Subcutaneous adipose tissue (tissue), 4 donors: Measurements from ENCODE around the gene PAH. TPM values are rescaled to one million over a fixed set of nuclear protein-coding genes. Genes with fewer than 3 reads are reported as not detected.

Source experiments
- CTCF ChIP-seq: fragments of 450-650 bp; IDR thresholded peaks from one replicate; pipeline ENCODE4 v1.5.1; 2016; ENCODE audit warnings: low read depth, mild to moderate bottlenecking, control low read depth, antibody characterized with exemption, moderate library complexity
- total RNA-seq, 4 donors: library from RNA; depleted of rRNA; stranded (reverse); fragments of >200 nt; gene quantifications; one replicate each; pipeline ENCODE4 v1.1.0, GENCODE V29; 2016

The PAH gene
- total RNA-seq, 4 donors from 2014 or later: not detected

- TF ChIP-seq CTCF: no peak
These were observed 39.1 kb upstream of the PAH start for GRCh38 chr12:102955926-102956737.

- TF ChIP-seq CTCF: no peak
These were observed 37.1 kb upstream of the PAH start for GRCh38 chr12:102954134-102954533.

GRCh38 chr12:102953221-102953620, 36.2 kb upstream of the PAH start:
- no peak for TF ChIP-seq CTCF

- no peak for TF ChIP-seq CTCF
These were observed 34.8 kb upstream of the PAH start for GRCh38 chr12:102951841-102952240.

GRCh38 chr12:102950950-102951619, 34.0 kb upstream of the PAH start:
- TF ChIP-seq CTCF: no peak

- TF ChIP-seq CTCF: no peak
These were observed 33.3 kb upstream of the PAH start for GRCh38 chr12:102950107-102950949.

GRCh38 chr12:102948941-102949352, 31.9 kb upstream of the PAH start:
- TF ChIP-seq CTCF: no peak
